Putamen (tissue), 1 donor: Measurements from ENCODE around the gene ZNF324B.
"Not testable (repeated sequence)": the region's sequence is repeated elsewhere in the genome, so short reads cannot be mapped to it uniquely, and the experiment has no call there.

Experiments used
- DNase-seq: peaks from one replicate; pipeline ENCODE4 v3.0.0-alpha.2; 2016; ENCODE audit warnings: low spot score

The ZNF324B gene

DNA sequence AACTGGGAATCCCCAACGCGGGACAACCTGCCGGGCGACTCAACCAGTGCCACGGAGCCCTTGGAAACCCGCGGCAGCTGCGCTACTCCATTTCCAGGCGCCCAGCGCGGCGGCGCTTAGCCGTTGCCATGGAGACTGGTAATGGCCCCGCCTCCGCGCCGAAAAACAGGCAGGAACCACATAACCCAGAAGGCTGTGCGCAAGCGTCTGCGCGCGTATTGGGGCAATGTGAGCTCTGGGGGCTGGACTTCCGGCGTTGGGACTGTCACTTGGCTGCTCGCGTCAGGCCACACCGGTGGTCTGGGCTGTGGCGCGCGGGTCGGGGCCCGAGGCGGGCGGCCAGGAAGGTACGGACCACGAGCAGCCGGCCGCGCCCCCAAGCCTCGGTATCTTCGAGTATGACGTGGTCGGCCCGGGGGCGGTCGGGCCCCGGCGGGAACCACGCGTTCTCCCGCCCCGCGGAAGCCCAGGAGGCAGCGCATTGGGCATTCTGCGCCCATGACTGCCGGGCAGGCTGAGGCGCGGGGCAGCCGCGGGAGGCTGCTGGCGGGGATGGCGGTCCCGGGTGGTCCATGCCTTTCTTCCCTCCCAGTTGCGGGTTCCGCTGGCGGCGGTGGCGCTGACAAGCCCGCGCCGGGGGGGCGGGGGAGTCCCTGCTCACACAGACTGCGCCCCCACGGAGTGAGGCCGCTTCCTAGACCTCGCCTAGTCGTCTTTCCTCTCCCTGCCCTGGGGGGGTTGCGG is at the start of gene ZNF324B:
Gene ZNF324B (plus strand): TSS at position 265 of the 744 bp plus-strand sequence. CDS start 2,080 bp downstream, outside the sequence.
- peak; percentile 97 for DNase-seq

GRCh38 chr19:58401840-58402421 is 49.5 kb upstream of the ZNF324B start:
- DNase-seq = no peak

- not testable (repeated sequence) for DNase-seq
Measured at GRCh38 chr19:58403920-58404478, 47.4 kb upstream of the ZNF324B start.

DNA sequence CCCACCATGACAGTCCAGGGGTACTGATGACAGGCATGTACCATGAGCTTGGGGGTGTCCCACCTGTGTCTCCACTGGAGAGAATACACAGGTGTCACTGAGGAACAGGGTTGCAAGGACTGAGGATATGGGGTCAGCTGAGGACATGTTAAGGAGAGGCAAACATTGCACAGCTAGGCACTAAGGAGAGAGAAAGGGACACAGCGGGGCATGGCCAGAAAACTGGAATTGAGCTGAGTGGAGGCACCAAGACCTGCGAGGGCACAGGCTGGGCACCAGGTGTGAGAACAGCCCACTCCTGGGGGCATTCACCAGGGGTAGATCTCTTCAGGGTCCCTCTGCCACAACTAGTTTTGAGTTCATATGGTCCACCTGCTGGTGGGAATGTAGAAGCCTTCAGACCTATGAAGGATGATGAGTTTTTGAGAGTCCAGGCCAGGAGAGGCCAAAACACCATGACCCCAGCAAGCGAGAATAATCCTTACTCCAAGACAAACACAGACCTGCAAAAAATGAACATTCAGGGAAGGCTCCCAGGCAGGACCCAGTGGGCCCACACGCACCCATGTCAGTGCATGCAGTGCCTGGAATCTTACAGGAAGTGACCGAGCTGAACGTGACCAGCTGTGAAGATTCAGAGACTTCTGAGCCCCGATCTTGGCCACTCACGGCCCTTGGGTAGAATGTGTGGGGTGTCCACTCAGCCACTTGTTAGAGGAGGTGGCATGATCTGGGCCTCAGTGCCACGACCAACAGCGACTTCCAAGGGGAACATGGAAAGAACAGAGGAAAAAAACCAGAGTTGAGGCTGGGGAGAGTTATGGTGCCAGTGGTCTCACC is 44.4 kb upstream of the ZNF324B start:
- no peak for DNase-seq

DNA sequence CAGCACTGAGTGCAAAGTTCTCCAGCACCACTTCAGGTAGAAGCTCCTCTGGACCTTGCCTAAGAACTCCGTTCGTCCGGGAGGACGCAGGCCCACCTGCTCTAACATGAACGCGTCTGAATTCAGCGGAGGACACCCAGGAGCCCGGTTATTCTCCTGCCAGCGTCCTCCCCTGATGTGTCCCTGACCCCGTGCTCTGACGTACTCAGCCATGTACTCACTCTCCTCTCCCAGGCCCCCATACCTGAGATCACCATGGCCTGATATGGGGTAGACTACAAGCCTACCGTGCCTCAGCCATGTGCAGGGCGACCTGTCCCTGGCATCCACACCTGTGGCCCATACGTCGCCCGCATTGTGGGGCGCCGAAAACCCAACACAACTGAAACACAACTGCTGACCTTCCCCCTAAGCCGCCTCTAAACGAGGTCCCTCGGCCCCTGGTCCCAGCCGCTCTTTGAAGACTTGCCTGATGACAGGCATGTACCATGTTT is 43.7 kb upstream of the ZNF324B start:
- DNase-seq = no peak

DNA sequence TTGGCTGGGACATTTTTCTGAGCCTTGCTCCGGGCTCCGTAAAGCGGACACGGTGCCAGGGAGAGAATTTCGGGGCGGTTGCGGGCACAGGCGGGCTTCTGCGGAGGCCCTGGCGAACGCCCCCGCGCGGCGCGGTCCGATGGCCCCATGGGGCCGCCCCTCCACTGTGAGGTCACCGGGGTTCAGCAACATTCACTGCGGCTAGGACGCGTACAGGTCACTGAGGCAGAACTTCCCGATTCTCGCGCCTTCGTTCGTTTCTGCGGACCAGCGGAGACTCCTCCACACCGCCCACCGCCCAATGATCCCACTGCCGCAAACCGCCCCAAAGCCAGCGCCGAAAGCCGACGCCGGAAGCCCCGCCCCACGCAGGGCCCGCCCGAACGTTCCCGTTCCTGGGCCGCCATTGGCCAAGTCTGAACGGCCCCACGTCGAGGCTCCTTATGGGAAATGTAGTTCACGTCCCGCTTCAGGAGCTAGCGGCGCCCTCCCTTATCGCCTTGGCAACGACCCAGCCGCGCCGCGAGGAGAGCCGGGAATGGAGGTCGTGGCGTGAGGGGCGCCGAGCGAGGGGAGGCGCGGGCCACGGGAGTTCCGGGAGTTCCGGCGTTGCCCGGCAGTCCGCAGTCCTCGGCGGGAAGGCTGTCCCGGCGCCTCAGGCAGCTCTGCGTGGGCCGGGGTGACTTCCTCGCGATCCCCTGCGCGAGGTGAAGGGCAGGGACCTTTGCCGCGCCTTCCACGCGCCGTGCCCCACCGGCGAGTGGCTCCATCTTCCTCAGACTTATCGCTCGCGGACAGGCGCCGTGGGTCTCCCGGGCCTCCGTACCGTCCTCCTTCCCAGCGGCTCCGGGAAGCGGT is 43.0 kb upstream of the ZNF324B start, which contains the start of gene ZNF584:
Gene ZNF584 (plus strand): TSS at position 498 of the 858 bp plus-strand sequence. CDS start 499 bp downstream, outside the sequence.
- DNase-seq = peak; percentile 97

DNA sequence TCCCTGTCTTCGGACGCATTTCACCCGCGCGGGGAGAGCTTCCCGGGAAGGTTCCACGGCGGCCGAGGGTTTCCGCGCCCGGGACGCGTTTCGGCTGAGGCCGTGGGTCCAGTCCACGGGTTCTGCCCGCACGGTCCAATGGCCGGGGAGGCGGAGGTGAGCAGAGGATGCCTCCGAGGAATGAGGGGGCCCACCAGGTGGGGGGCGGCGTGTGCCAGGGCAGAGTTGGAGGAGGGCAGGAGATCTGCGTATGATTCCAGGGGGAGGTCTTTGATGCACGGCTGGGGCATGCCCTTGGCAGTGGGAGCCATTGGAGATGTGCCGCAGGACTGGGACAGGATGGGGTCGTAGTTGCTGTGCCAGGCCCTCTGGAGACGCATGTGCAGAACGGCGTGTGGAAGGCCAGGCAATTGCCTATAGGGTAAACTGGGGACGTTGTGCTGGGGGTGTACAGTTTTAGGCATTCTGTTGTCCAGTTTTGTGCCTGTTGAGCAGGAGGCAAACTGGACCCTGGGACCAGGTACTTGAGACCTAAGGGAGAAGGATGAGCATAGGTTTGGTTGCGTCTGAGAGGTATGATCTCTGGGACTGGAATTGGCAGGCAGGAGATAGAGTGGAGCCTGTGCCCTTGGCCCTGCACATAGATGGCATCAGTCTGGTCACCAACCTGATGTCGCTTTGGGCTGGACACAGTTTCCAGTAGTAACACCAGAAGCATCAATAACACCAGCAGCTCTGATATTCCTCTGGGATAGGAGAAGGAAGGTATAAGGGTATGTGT is 42.2 kb upstream of the ZNF324B start:
- no peak for DNase-seq

DNA sequence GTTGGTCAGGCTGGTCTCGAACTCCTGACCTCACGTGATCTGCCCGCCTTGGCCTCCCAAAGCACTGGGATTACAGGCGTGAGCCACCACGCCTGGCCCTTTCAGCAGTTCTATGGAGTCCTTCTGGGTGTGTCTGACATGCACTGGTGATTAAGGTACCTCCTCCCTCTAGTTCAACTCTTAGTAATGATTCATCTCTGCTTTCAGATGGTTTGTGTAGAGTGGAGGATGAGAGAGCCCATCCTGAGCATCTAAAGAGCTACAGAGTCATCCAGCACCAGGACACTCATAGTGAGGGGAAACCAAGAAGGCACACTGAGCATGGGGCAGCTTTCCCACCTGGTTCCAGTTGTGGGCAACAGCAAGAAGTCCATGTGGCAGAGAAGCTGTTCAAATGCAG is 34.8 kb upstream of the ZNF324B start:
- DNase-seq = no peak

DNA sequence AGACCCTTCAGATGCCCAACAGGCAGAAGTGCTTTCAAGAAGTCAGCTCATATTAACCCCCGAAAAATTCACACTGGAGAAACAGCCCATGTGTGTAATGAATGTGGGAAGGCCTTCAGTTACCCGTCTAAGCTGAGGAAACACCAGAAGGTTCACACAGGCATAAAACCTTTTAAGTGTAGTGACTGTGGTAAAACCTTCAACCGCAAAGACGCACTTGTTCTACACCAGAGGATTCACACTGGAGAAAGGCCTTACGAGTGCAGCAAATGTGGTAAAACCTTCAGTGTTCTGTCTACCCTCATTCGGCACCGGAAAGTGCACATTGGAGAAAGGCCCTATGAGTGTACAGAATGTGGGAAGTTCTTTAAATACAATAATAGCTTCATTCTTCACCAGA is 34.4 kb upstream of the ZNF324B start:
- no peak for DNase-seq

- no peak for DNase-seq
Measured at GRCh38 chr19:58428617-58429016, 22.8 kb upstream of the ZNF324B start.

GRCh38 chr19:58429745-58430144 is 21.7 kb upstream of the ZNF324B start:
- no peak for DNase-seq

DNA sequence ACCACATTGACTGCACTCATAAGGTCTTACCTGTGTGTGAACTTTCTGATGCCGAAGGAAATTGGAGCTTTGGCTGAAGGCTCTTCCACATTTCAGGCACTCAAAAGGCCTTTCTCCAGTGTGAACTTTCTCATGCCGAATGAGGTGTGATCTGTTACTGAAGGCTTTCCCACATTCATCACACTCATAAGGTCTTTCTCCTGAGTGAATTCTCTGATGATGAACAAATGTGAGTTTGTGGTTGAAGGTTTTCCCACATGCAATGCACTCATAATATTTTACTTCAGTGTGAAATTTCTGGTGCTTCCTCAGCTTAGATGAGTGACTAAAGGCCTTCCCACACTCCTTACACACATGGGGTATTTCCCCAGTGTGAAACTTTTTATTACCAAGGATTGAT is 17.2 kb upstream of the ZNF324B start:
- no peak for DNase-seq

- peak; percentile 100 for DNase-seq
Measured at GRCh38 chr19:58439576-58440554, 11.6 kb upstream of the ZNF324B start, which contains the start of gene ZNF132. ZNF132 (minus strand) TSS chr19:58440153; CDS start chr19:58439821, 332 bp downstream.

DNA sequence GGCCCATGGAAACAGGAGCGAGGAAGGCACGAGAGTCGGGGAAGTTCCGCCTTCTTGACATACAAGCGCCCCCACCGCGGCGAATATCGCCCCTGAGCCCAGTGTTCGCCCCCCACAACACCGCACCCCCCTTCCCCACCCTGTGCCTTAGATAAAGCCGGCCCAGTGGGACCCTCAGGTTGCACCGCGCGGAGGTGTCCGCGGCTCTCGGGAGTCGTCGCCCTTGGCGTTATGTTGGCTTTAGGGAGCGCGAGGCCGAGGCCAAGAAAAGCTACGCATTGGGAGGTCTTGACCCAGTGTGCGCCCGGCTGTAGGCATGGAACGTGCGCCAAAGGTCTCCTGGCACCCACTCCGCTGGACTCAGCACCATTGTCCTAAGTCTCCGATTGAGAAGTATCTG is 10.9 kb upstream of the ZNF324B start:
- DNase-seq = no peak

DNA sequence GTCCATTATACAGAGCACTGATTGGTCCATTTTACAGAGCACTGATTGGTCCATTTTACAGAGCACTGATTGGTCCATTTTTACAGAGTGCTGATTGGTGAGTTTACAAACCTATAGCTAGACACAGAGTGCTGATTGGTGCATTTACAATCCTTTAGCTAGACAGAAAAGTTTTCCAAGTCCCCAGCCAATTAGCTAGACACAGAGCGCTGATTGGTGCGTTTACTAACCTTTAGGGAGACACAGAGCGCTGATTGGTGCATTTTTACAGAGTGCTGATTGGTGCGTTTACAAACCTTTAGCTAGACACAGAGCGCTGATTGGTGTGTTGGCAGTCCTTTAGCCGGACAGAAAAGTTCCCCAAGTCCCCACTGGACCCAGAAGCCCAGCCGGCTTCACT is 8.4 kb upstream of the ZNF324B start:
- not testable (repeated sequence) for DNase-seq

DNA sequence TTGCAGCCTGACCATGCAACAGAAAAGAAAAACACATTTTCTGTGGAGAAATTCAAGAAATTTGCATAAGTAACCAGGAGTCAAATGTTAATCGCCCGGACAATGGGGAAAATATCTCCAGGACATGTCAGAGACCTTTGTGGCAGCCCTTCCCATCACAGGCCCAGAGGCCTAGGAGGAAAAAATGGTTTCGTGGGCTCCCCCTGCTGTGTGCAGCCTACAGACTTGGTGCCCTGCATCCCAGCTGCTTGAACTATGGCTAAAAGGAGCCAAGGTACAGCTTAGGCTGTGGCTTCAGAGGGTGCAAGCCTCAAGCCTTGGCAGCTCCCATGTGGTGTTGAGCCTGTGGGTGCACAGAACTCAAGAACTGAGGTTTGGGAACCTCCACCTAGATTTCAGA is 2.6 kb upstream of the ZNF324B start:
- not testable (repeated sequence) for DNase-seq

- DNase-seq = not testable (repeated sequence)
Measured at GRCh38 chr19:58449980-58450379, 1.4 kb upstream of the ZNF324B start.

GRCh38 chr19:58450856-58451357 is 515 bp upstream of the ZNF324B start:
- DNase-seq = no peak

DNA sequence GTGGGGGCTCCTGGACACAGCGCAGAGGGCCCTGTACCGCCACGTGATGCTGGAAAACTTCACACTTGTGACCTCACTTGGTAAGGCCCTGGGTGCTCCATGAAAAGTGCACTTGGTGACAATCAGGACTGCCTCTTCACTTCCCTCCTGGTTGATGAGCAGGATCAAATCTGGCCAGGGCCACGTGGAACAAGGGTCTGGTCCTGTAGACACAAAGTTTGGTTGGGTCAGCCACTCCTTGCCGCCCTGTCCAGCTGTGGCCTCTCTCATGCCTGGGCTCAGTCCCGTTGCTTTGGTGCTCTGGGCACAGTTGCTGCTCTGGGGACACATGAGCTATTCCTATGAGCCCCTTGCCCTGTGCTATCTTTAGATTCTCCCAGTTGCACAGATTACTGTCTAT is 2.3 kb downstream of the ZNF324B start:
- DNase-seq = no peak
